Kidney (tissue), 14 donors: ENCODE measurements around the gene CISD1. TPM values are rescaled to one million over a fixed set of nuclear protein-coding genes. Genes with fewer than 3 reads are reported as not detected.
A peak's percentile ranks its signal among the peaks of the same experiment; 100 is the strongest.

Experiments
- DNase-seq, 5 donors: peaks; one replicate each; pipeline ENCODE4 v3.0.0-alpha.2; 2013 to 2020
- FAIRE-seq: peaks from 2 replicates; lab custom pipeline; 2012; peaks lifted over from hg19 to GRCh38; lab: Jason Lieb, UNC
- H3K27ac ChIP-seq, 2 donors: one replicate each; pipeline ENCODE4 v1.7.0; 2013; ENCODE audit warnings: low read depth in 2 of 2, low read length in 2 of 2, inconsistent platforms in 1 of 2
- H3K27me3 ChIP-seq: one replicate; pipeline ENCODE4 v1.7.1; 2013; ENCODE audit warnings: low read length, inconsistent platforms; ENCODE audit not compliant: control insufficient read depth, insufficient read depth
- H3K36me3 ChIP-seq, 3 donors: one replicate each; pipeline versions ENCODE4 v1.7.0 to v1.7.1; 2013; ENCODE audit warnings: low read length in 3 of 3, control low read depth in 1 of 3, inconsistent platforms in 1 of 3; ENCODE audit not compliant: insufficient read depth in 3 of 3, control insufficient read depth in 2 of 3
- H3K4me1 ChIP-seq, 3 donors: one replicate each; pipeline versions ENCODE4 v1.7.0 to v1.7.1; 2013; ENCODE audit warnings: low read length in 3 of 3, inconsistent platforms in 1 of 3, low read depth in 1 of 3; ENCODE audit not compliant: control insufficient read depth in 2 of 3, insufficient read depth in 2 of 3
- H3K4me3 ChIP-seq, 3 donors: one replicate each; pipeline versions ENCODE4 v1.7.0 to v1.8.1; 2013; ENCODE audit warnings: low read length in 3 of 3, control low read depth in 1 of 3, inconsistent platforms in 1 of 3
- H3K9ac ChIP-seq, 3 donors: one replicate each; pipeline versions ENCODE4 v1.7.0 to v1.7.1; 2013; ENCODE audit warnings: low read length in 3 of 3, control low read depth in 1 of 3, inconsistent platforms in 1 of 3
- H3K9me3 ChIP-seq, 3 donors: one replicate each; pipeline versions ENCODE4 v1.7.0 to v1.7.1; 2013; ENCODE audit warnings: low read length in 3 of 3, control low read depth in 1 of 3, inconsistent platforms in 1 of 3; ENCODE audit not compliant: control insufficient read depth in 2 of 3, insufficient read depth in 1 of 3
- CTCF ChIP-seq: IDR thresholded peaks from 3 replicates; pipeline ENCODE4 v1.5.1; 2012; ENCODE audit warnings: mild to moderate bottlenecking, moderate library complexity, borderline replicate concordance; ENCODE audit not compliant: insufficient read depth; ENCODE audit errors: extremely low read depth
- intact Hi-C: fragments of 100-400 bp; cut with DNase I; formaldehyde crosslinking; loops from one replicate; pipeline ENCODE4 v1.11.1; 2022
- polyA plus RNA-seq: library from polyadenylated mRNA; stranded (reverse); fragments of 350-450 nt; fragmentation: Illumina TruSeq; extraction: RNeasy Lipid Tissue Mini Kit (QIAGEN cat#74804); gene quantifications from one replicate; pipeline ENCODE4 v1.2.3, GENCODE V29; 2014; ENCODE audit warnings: low read depth, low replicate concordance; ENCODE audit not compliant: insufficient read depth
- total RNA-seq: library from RNA; stranded (reverse); fragmentation: NEBNext Ultra II Directional; extraction: Animal tissue kit (Norgen Biotek cat#: 25700); gene quantifications from one replicate; pipeline ENCODE4 v1.2.1, GENCODE V29; 2021
- donor health status: control.
- donor health status: control.
- donor health status: control.
- donor health status: control.
- donor health status: control.
- donor health status: DM: yes; HTN: yes; CAD: no.
- donor health status: Normal renal cell carcinoma (clear cell type).

CISD1 gene
- total and polyA plus RNA-seq, 2 donors from 2014 or later = 38.0 to 216 TPM

GRCh38 chr10:58280477-58280876 is 11.5 kb downstream of the CISD1 start:
- TF ChIP-seq CTCF = no peak
- H3K4me1 ChIP-seq = no peaks in the 10 kb centered on the region
- H3K9ac ChIP-seq = no peak overlapping the region
- FAIRE-seq = no peak
- DNase-seq = no peak
- H3K36me3 ChIP-seq = peaks cover 0 to 3% (median 0%) of the 10 kb centered on the region in 3 donors
- H3K4me3 ChIP-seq = no peak overlapping the region
- H3K27ac ChIP-seq = no peak overlapping the region
- no peaks in the 10 kb centered on the region for H3K27me3 ChIP-seq
- H3K9me3 ChIP-seq = no peaks in the 10 kb centered on the region
- intact Hi-C loops = loop anchor here (10.0 kb wide), 1 partner anchor 96 kb away; no protein-coding TSS in a partner anchor

- Histone ChIP-seq H3K4me3 (no peak overlapping the region), H3K9ac (no peak overlapping the region), H3K9me3 (no peaks in the 10 kb centered on the region), H3K36me3 (peaks cover 0 to 3% (median 0%) of the 10 kb centered on the region in 3 donors), H3K27ac (no peak overlapping the region), H3K4me1 (no peaks in the 10 kb centered on the region), H3K27me3 (no peaks in the 10 kb centered on the region)
- intact Hi-C loops = loop anchor here (10.0 kb wide), 1 partner anchor 96 kb away; no protein-coding TSS in a partner anchor
- no peak for FAIRE-seq
- no peak for DNase-seq
- TF ChIP-seq CTCF = no peak
Measured at GRCh38 chr10:58281092-58281752, 12.3 kb downstream of the CISD1 start.

- H3K9ac ChIP-seq = no peak overlapping the region
- no peak for TF ChIP-seq CTCF
- intact Hi-C loops = loop anchor here (10.0 kb wide), 1 partner anchor 98 kb away; no protein-coding TSS in a partner anchor
- no peaks in the 10 kb centered on the region for H3K4me1 ChIP-seq
- no peak overlapping the region for H3K27ac ChIP-seq
- H3K9me3 ChIP-seq = no peaks in the 10 kb centered on the region
- H3K27me3 ChIP-seq = no peaks in the 10 kb centered on the region
- FAIRE-seq (no peak), DNase-seq (peak in 1 of 5 donors; percentile 7)
- peaks cover 0 to 3% (median 0%) of the 10 kb centered on the region in 3 donors for H3K36me3 ChIP-seq
- no peak overlapping the region for H3K4me3 ChIP-seq
Measured at GRCh38 chr10:58282615-58283014, 13.7 kb downstream of the CISD1 start.
